HepG2 (cell line): Measurements from ENCODE around the gene PCNP. TPM values are rescaled to one million over a fixed set of nuclear protein-coding genes. Genes with fewer than 3 reads are reported as not detected.

ENCODE experiments used
- ATAC-seq: fragments of 200-7000 bp; cut with Tn5 transposase; 3 replicates; pipeline ENCODE4 v1.9.1; 2020; ENCODE audit warnings: mild to moderate bottlenecking, moderate library complexity
- BruUV-seq: library from RNA; stranded (reverse); fragments of 400-500 nt; replicated peaks from 2 replicates; lab custom pipeline; 2021; lab: Mats Ljungman, UMichigan
- CTCF ChIA-PET: fragments of 300-600 bp; formaldehyde crosslinking; extraction: SDS; loops from one replicate; lab custom pipeline; 2021; ENCODE audit warnings: low total read pairs, inconsistent platforms, low intra/inter-chr PET ratio; lab: Yijun Ruan, JAX
- POLR2A ChIA-PET: fragments of 350-600 bp; sonication (Branson Sonifier 250); formaldehyde crosslinking; loops from one replicate; lab custom pipeline; 2020; ENCODE audit warnings: antibody characterized with exemption, inconsistent platforms; lab: Yijun Ruan, JAX
- DNase-seq: peaks from one replicate; pipeline ENCODE4 v3.0.0-alpha.2; 2015; ENCODE audit warnings: low spot score
- FAIRE-seq: peaks from 3 replicates; lab custom pipeline; 2011; peaks lifted over from hg19 to GRCh38; lab: Jason Lieb, UNC
- H2AFZ ChIP-seq: one replicate; pipeline ENCODE4 v1.6.1; 2011; ENCODE audit warnings: low read length, inconsistent platforms
- H3K27ac ChIP-seq: fragments of 300-600 bp; 3 replicates; pipeline ENCODE4 v1.8.0; 2011; ENCODE audit warnings: mixed run types, mild to moderate bottlenecking, mixed read lengths, low read length, inconsistent platforms; ENCODE audit not compliant: insufficient read depth; ENCODE audit errors: extremely low read length
- H3K27me3 ChIP-seq, 2 experiments: fragments of 200-600 bp in 1 of 2; 2 replicates in 1 of 2; 3 replicates in 1 of 2; pipeline versions ENCODE4 v1.6.0 to v1.8.0; 2011; ENCODE audit warnings: low read length in 2 of 2, mild to moderate bottlenecking in 2 of 2, moderate library complexity in 2 of 2, inconsistent platforms in 1 of 2; ENCODE audit not compliant: insufficient read depth in 2 of 2, control insufficient read depth in 1 of 2
- H3K36me3 ChIP-seq, 2 experiments: fragments of 200-600 bp in 1 of 2; replicated peaks in 1 of 2; 2 replicates in 1 of 2; 3 replicates in 1 of 2; pipeline versions ENCODE4 v1.5.1 to v1.8.0; 2011; ENCODE audit warnings: low read length in 2 of 2, inconsistent platforms in 1 of 2; ENCODE audit not compliant: insufficient read depth in 2 of 2, control insufficient read depth in 1 of 2
- H3K4me1 ChIP-seq: 2 replicates; pipeline ENCODE4 v1.5.1; 2012; ENCODE audit warnings: low read length, inconsistent platforms; ENCODE audit not compliant: insufficient read depth
- H3K4me2 ChIP-seq: 2 replicates; pipeline ENCODE4 v1.6.0; 2011; ENCODE audit warnings: low read depth, low read length, inconsistent platforms
- H3K4me3 ChIP-seq, 3 experiments: fragments of 200-600 bp in 1 of 3; sonication (generic), shearing (Covaris generic) in 1 of 3; replicated peaks in 1 of 3; 2 replicates each; pipeline ENCODE4 v1.5.1; 2011 to 2016; ENCODE audit warnings: low read length in 3 of 3, inconsistent platforms in 2 of 3, low read depth in 2 of 3, mild to moderate bottlenecking in 2 of 3, control low read depth in 1 of 3, mixed read lengths in 1 of 3; ENCODE audit not compliant: insufficient read depth in 1 of 3
- H3K79me2 ChIP-seq: one replicate; pipeline ENCODE4 v1.6.1; 2011; ENCODE audit warnings: low read length, inconsistent platforms; ENCODE audit not compliant: insufficient read depth
- H3K9ac ChIP-seq: 2 replicates; pipeline ENCODE4 v1.6.0; 2011; ENCODE audit warnings: mild to moderate bottlenecking, low read depth, low read length, inconsistent platforms; ENCODE audit not compliant: insufficient read depth
- H3K9me3 ChIP-seq: 2 replicates; pipeline ENCODE4 v1.5.1; 2012; ENCODE audit warnings: mild to moderate bottlenecking, low read length
- H4K20me1 ChIP-seq: 2 replicates; pipeline ENCODE4 v1.6.0; 2011; ENCODE audit warnings: inconsistent platforms, mild to moderate bottlenecking, low read length, moderate library complexity; ENCODE audit not compliant: insufficient read depth
- FLYWCH1 ChIP-seq: sonication (generic); formaldehyde crosslinking; IDR thresholded peaks from 2 replicates; pipeline ENCODE4 v1.8.1; 2023; ENCODE audit warnings: mild to moderate bottlenecking, missing genetic modification reagents
- GPBP1L1 ChIP-seq: sonication (generic); formaldehyde crosslinking; IDR thresholded peaks from 2 replicates; pipeline ENCODE4 v1.5.0; 2020; ENCODE audit warnings: mild to moderate bottlenecking, missing genetic modification reagents
- MAX ChIP-seq: IDR thresholded peaks from 2 replicates; pipeline ENCODE4 v1.6.1; 2012; ENCODE audit warnings: inconsistent platforms
- MED13 ChIP-seq: sonication (generic); formaldehyde crosslinking; IDR thresholded peaks from 2 replicates; pipeline ENCODE4 v1.5.0; 2020; ENCODE audit warnings: missing genetic modification reagents
- MEIS1 ChIP-seq: sonication (generic); formaldehyde crosslinking; IDR thresholded peaks from 2 replicates; pipeline ENCODE4 v1.9.0; 2021; ENCODE audit warnings: mild to moderate bottlenecking, missing genetic modification reagents, moderate library complexity, borderline replicate concordance
- MIER3 ChIP-seq: IDR thresholded peaks from 2 replicates; pipeline ENCODE4 v1.6.1; 2016; ENCODE audit warnings: missing compliant biosample characterization, borderline replicate concordance
- NCOR1 ChIP-seq: fragments of 200-600 bp; sonication (generic); IDR thresholded peaks from 2 replicates; pipeline ENCODE4 v1.7.0; 2017; ENCODE audit warnings: antibody characterized with exemption, low read length, borderline replicate concordance
- RFXAP ChIP-seq: sonication (generic); formaldehyde crosslinking; IDR thresholded peaks from 2 replicates; pipeline ENCODE4 v1.4.0; 2020; ENCODE audit warnings: missing genetic modification reagents, borderline replicate concordance
- SALL2 ChIP-seq: sonication (generic); formaldehyde crosslinking; IDR thresholded peaks from 2 replicates; pipeline ENCODE4 v1.8.1; 2023; ENCODE audit warnings: mild to moderate bottlenecking, missing genetic modification reagents, inconsistent platforms
- SIN3B ChIP-seq: fragments of 150-350 bp; IDR thresholded peaks from 2 replicates; pipeline ENCODE4 v1.6.1; 2014; ENCODE audit warnings: low read length
- STAG1 ChIP-seq: sonication (generic); formaldehyde crosslinking; IDR thresholded peaks from 2 replicates; pipeline ENCODE4 v1.4.0; 2020; ENCODE audit warnings: missing genetic modification reagents
- TAF15 ChIP-seq: fragments of 200-400 bp; formaldehyde crosslinking; IDR thresholded peaks from one replicate; pipeline ENCODE4 v1.6.1; 2018; ENCODE audit warnings: mild to moderate bottlenecking, low read depth, low read length; ENCODE audit not compliant: poor library complexity, severe bottlenecking
- ZMYM3 ChIP-seq: sonication (generic); formaldehyde crosslinking; IDR thresholded peaks from 2 replicates; pipeline ENCODE4 v1.5.1; 2020; ENCODE audit warnings: mild to moderate bottlenecking, missing genetic modification reagents
- ZNF564 ChIP-seq: sonication (generic); formaldehyde crosslinking; IDR thresholded peaks from 2 replicates; pipeline ENCODE4 v1.8.1; 2023; ENCODE audit warnings: mild to moderate bottlenecking, missing genetic modification reagents
- WGBS: methylation state at CpG from one replicate; pipeline ENCODE4 v1.1.6; 2017; ENCODE audit warnings: low lambda C conversion rate; 5-methylcytosine and 5-hydroxymethylcytosine counted together
- in situ Hi-C: cut with HindIII; loops from 2 replicates; pipeline ENCODE4 v1.10.0; 2017; ENCODE audit warnings: low pct_unique_long_range_greater_than_20kb; ENCODE audit not compliant: extremely low pct_ligation_motif_present
- intact Hi-C: fragments of 100-400 bp; cut with micrococcal nuclease; formaldehyde crosslinking; loops from one replicate; pipeline ENCODE4 v1.10.0; 2022; ENCODE audit not compliant: unreplicated experiment
- polyA plus RNA-seq, 8 experiments: library from polyadenylated mRNA; depleted of rRNA in 3 of 8; stranded (reverse) in 7 of 8; unstranded in 1 of 8; fragments of >200 nt; fragmentation: Illumina TruSeq in 4 of 8; extraction: Trizol in 4 of 8; gene quantifications; 2 replicates each; pipeline versions ENCODE4 v1.2.1 to v1.2.3, GENCODE V29; 2011 to 2016; ENCODE audit warnings: low read depth in 4 of 8, missing spikeins in 1 of 8, mixed read lengths in 1 of 8; ENCODE audit not compliant: insufficient read depth in 1 of 8
- total RNA-seq, 5 experiments: library from RNA; depleted of rRNA; stranded (reverse); fragments of >200 nt; fragmentation: Illumina TruSeq; extraction: Trizol; gene quantifications; 2 replicates each; pipeline ENCODE4 v1.2.3, GENCODE V29; 2016; ENCODE audit warnings: low read depth in 1 of 5
- TF ChIP-seq, protein P1 (sequence below): IDR thresholded peaks from 2 replicates; pipeline ENCODE4 v1.6.1; 2016; ENCODE audit warnings: mild to moderate bottlenecking, missing biosample characterization, missing genetic modification reagents
- TF ChIP-seq, protein P2 (sequence below): sonication (generic); formaldehyde crosslinking; IDR thresholded peaks from 2 replicates; pipeline ENCODE4 v1.5.0; 2020; ENCODE audit warnings: mild to moderate bottlenecking, low read depth, missing genetic modification reagents, borderline replicate concordance
- TF ChIP-seq, protein P3 (sequence below): sonication (generic); formaldehyde crosslinking; IDR thresholded peaks from 2 replicates; pipeline ENCODE4 v1.5.0; 2020; ENCODE audit warnings: mild to moderate bottlenecking, missing genetic modification reagents
- TF ChIP-seq, protein P4 (sequence below): sonication (generic); formaldehyde crosslinking; IDR thresholded peaks from 2 replicates; pipeline ENCODE4 v1.8.1; 2023; ENCODE audit warnings: mild to moderate bottlenecking, missing genetic modification reagents

Gene PCNP
- total and polyA plus RNA-seq, 2 of the 13 experiments (the other 11 are each of a cell fraction or from before 2014, with no cell fraction given), result 44.1 to 78.2 TPM

- ChIA-PET CTCF (no interaction called here), POLR2A (no interaction called here)
- intact Hi-C loops, result no loop called here
- Histone ChIP-seq H3K9ac (no peak overlapping the region), H3K36me3 (no peaks in the 10 kb centered on the region), H3K9me3 (no peaks in the 10 kb centered on the region), H3K27me3 (no peaks in the 10 kb centered on the region), H4K20me1 (no peaks in the 10 kb centered on the region), H3K4me1 (peaks cover 13% of the 10 kb centered on the region), H3K79me2 (no peaks in the 10 kb centered on the region), H2AFZ (no peak overlapping the region), H3K27ac (no peak overlapping the region), H3K4me3 (no peak overlapping the region), H3K4me2 (no peak overlapping the region)
- FAIRE-seq (no peak), ATAC-seq (no peak), DNase-seq (no peak)
- in situ Hi-C loops, result no loop called here
- TF ChIP-seq NCOR1 (no peak), ZMYM3 (CRISPR knock-in tag) (no peak), RFXAP (CRISPR knock-in tag) (no peak), ZNF564 (no peak), GPBP1L1 (CRISPR knock-in tag) (no peak), FLYWCH1 (CRISPR knock-in tag) (no peak), TAF15 (no peak), MIER3 (CRISPR knock-in tag) (no peak), MED13 (no peak), SIN3B (no peak), STAG1 (CRISPR knock-in tag) (no peak), MAX (no peak), MEIS1 (no peak), SALL2 (CRISPR knock-in tag) (no peak)
- TF ChIP-seq, protein P1, sequence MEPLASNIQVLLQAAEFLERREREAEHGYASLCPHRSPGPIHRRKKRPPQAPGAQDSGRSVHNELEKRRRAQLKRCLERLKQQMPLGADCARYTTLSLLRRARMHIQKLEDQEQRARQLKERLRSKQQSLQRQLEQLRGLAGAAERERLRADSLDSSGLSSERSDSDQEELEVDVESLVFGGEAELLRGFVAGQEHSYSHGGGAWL (CRISPR knock-in tag), result no peak
- TF ChIP-seq, protein P2, sequence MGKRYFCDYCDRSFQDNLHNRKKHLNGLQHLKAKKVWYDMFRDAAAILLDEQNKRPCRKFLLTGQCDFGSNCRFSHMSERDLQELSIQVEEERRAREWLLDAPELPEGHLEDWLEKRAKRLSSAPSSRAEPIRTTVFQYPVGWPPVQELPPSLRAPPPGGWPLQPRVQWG (CRISPR knock-in tag), result no peak
- TF ChIP-seq, protein P3, sequence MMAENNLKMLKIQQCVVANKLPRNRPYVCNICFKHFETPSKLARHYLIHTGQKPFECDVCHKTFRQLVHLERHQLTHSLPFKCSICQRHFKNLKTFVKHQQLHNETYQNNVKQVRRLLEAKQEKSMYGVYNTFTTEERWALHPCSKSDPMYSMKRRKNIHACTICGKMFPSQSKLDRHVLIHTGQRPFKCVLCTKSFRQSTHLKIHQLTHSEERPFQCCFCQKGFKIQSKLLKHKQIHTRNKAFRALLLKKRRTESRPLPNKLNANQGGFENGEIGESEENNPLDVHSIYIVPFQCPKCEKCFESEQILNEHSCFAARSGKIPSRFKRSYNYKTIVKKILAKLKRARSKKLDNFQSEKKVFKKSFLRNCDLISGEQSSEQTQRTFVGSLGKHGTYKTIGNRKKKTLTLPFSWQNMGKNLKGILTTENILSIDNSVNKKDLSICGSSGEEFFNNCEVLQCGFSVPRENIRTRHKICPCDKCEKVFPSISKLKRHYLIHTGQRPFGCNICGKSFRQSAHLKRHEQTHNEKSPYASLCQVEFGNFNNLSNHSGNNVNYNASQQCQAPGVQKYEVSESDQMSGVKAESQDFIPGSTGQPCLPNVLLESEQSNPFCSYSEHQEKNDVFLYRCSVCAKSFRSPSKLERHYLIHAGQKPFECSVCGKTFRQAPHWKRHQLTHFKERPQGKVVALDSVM (CRISPR knock-in tag), result no peak
- TF ChIP-seq, protein P4, sequence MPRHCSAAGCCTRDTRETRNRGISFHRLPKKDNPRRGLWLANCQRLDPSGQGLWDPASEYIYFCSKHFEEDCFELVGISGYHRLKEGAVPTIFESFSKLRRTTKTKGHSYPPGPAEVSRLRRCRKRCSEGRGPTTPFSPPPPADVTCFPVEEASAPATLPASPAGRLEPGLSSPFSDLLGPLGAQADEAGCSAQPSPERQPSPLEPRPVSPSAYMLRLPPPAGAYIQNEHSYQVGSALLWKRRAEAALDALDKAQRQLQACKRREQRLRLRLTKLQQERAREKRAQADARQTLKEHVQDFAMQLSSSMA (CRISPR knock-in tag), result no peak
- BruUV-seq, result no TSS peak
- WGBS, result 61% methylated on average over 7 of the region's 7 CpGs
Measured at GRCh38 chr3:101617478-101617877, 43.5 kb downstream of the PCNP start.
